Skin of body (tissue), 2 donors: ENCODE data around the gene ADAMTSL2. TPM values are rescaled to one million over a fixed set of nuclear protein-coding genes. Genes with fewer than 3 reads are reported as not detected.
A peak's percentile ranks its signal among the peaks of the same experiment; 100 is the strongest.

Experiments used
- DNase-seq: peaks from one replicate; lab custom pipeline; 2025; lab: John Stamatoyannopoulos, UW
- total RNA-seq: library from RNA; depleted of rRNA; stranded (reverse); fragments of >200 nt; gene quantifications from one replicate; pipeline ENCODE4 v1.2.3, GENCODE V29; 2014

Gene ADAMTSL2
- total RNA-seq, 1 donor from 2014 or later, result 1.5 TPM

GRCh38 chr9:133499892-133500270, 34.6 kb upstream of the ADAMTSL2 start:
- DNase-seq, result no peak

- DNase-seq, result no peak
Measured at GRCh38 chr9:133502112-133502511, 32.4 kb upstream of the ADAMTSL2 start.

- DNase-seq, result no peak
Measured at GRCh38 chr9:133505186-133505830, 29.2 kb upstream of the ADAMTSL2 start.

GRCh38 chr9:133505901-133506652, 28.4 kb upstream of the ADAMTSL2 start:
- peak; percentile 29 for DNase-seq

- no peak for DNase-seq
Measured at GRCh38 chr9:133506653-133507038, 27.9 kb upstream of the ADAMTSL2 start.

GRCh38 chr9:133507246-133507965, 27.1 kb upstream of the ADAMTSL2 start:
- DNase-seq, result no peak

- no peak for DNase-seq
Measured at GRCh38 chr9:133508046-133508445, 26.5 kb upstream of the ADAMTSL2 start.

- DNase-seq, result no peak
Measured at GRCh38 chr9:133509179-133510083, 25.1 kb upstream of the ADAMTSL2 start.

GRCh38 chr9:133510926-133511505, 23.5 kb upstream of the ADAMTSL2 start:
- DNase-seq, result no peak

GRCh38 chr9:133511607-133512006, 22.9 kb upstream of the ADAMTSL2 start:
- no peak for DNase-seq

GRCh38 chr9:133512253-133513213, 22.0 kb upstream of the ADAMTSL2 start:
- DNase-seq, result no peak

GRCh38 chr9:133513214-133514100, 21.0 kb upstream of the ADAMTSL2 start:
- DNase-seq, result no peak

- DNase-seq, result no peak
Measured at GRCh38 chr9:133514460-133515239, 19.9 kb upstream of the ADAMTSL2 start.

- no peak for DNase-seq
Measured at GRCh38 chr9:133515240-133515610, 19.3 kb upstream of the ADAMTSL2 start.

GRCh38 chr9:133515615-133516255, 18.8 kb upstream of the ADAMTSL2 start:
- no peak for DNase-seq

GRCh38 chr9:133516256-133516960, 18.1 kb upstream of the ADAMTSL2 start:
- no peak for DNase-seq

GRCh38 chr9:133516961-133517350, 17.5 kb upstream of the ADAMTSL2 start:
- DNase-seq, result no peak
